ENCODE results near the gene CACNG4.
"Not testable (repeated sequence)": the region's sequence is repeated elsewhere in the genome, so short reads cannot be mapped to it uniquely, and the experiment has no call there.

The CACNG4 gene

GRCh38 chr17:66964930-66965800 lies 658 bp downstream of the CACNG4 start:
- ATAC-seq (peak; percentile 38), DNase-seq (peak; percentile 30)

DNA sequence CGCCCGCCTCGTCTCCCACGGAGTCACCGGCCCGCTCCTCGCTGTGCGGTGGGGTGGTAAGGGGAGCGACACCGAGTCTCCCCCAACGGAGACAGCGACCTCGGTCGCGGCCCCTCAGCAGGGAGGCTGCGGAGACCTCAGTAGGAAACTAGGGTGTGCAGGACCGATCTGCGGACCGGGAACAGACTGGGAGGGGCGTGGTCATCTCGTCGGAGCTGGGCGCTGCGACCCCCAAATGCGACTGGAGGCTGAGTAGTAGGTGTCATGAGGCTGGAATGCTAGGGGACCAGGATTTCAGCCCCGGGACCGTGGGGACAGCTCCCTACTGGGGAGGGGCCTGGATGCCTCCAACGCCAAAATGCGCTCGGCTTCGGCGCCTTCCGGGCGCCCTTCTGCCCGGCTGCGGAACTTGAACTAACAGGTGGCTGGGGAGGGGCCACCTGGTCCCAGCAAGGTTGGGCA lies 1.3 kb downstream of the CACNG4 start:
- DNase-seq (peak; percentile 10), ATAC-seq (no peak)

DNA sequence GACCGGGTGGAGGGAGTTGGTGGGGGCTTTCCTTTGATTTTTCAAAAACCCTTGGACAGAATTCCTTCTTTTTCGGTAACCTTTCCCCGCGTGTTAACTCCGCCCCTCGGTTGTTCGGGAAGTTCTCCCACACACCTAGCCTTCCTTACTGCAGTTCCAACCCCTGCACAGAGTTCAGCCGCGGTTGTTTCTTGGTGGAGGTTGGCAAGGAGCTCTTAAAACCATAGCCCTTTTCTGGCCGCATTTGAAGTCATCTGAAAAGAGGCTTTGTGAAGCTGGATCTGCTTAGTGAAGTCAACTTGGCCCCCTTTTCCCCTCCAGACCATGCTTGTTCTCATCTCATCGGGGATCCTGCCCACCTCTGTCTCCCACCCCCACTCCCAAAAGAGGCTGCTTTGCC lies 1.8 kb downstream of the CACNG4 start:
- DNase-seq (no peak), ATAC-seq (no peak)

DNA sequence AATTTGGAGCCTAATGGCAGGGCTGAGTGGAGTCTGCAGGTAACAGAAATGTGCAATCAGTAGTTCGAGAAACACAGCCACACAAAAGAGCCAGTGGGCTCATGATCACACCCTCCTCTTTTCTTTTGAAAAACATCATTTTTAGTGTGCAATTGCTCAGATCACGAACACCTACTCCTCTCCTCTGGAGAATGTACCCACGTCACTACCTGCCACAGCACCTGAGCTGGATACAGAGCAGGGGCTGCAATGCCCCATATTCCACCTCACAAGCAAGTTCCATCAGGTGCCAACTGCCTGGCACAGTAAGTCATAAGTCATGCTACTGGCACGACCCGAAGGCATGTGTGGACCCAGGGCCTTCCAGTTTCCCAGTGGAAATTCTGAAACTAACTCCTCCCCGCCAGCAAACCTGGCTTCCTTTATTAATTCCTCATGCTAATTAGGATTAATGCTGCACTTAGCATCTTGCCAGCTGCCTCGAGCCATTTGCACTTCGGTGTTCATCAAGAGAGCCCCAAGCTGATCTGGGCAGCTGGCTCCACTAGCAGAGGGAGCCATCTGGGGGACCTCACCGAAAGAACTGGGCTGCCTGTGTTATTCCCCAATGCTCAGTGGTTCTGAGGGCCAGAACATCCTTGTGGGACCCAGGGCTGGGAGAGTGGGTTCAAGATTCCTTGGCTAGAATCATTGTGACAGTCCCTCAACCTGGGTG lies 2.4 kb downstream of the CACNG4 start:
- ATAC-seq, result no peak
- no peak for DNase-seq

DNA sequence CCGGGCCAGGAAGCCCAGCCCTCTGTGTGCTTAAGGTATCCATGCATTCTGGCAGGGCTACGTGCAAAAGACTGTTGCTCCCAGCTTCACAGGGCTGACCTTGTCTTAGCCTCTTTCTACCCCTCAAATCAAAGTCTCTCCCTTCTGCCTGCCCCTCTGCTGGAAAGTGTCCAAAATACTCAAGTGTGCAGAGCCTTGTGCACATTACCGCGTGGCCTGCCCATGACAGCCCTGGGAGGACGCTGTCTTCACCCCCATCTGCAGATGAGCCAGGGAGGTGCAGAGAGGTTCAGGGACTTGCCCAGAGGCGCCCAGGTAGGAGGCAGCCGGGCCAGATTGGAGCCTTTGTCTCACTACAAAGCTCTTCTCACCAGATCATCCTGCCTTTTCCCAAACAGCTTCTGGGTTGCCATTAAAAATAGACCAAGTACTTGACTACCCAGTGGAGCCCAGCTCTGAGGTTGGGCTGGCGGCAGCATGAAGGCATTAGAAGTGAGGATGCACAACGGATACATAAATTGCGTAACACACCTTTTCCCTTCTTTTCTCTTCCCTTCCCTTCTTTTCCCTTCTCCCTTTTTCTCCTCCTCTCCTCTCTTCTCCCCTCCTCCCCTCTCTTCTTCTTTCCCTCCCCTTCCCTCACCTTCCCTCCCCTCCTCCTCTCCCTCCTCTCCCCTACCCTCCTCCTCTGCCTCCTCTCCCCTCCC lies 3.5 kb downstream of the CACNG4 start:
- ATAC-seq, result no peak
- no peak for DNase-seq

DNA sequence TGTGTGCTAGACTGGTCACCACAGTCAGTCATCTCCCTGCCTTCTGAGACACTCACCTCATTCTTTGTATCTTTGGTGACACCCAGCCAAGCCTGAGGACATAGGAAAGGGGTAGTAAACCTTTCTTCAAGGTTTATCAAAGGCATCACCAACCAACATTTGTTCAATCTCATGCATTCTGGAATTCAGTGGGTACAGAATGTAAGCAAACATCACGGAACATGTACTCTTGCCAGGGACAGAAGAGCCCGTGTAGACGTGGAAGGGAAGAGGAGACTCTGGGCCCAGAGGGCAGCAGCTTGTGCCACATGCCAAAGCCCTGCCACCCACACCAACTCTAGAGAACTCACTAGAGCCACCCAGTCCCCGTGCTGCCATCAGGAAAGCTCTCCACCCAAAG lies 4.4 kb downstream of the CACNG4 start:
- DNase-seq (no peak), ATAC-seq (no peak)

DNA sequence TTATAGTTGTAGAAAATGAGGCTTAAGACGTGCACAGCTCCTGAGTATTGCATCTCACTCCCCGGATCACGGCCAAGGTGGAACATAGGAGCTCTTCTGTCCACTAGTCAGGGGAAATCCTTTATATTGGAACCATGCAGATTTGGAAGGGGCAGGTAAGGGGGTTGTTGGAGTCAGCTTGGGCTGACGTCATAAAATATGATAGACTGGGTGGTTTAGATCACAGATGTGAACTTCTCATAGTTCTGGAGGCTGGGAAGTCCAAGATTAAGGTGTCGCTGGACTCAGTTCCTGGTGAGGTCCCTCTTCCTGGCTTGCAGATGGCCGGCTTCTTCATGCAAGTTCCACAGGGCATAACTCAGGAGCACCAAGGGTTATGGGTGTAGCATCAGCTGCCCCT lies 5.6 kb downstream of the CACNG4 start:
- ATAC-seq (no peak), DNase-seq (no peak)

GRCh38 chr17:66970797-66971196 lies 6.3 kb downstream of the CACNG4 start:
- DNase-seq, result no peak
- ATAC-seq, result no peak

DNA sequence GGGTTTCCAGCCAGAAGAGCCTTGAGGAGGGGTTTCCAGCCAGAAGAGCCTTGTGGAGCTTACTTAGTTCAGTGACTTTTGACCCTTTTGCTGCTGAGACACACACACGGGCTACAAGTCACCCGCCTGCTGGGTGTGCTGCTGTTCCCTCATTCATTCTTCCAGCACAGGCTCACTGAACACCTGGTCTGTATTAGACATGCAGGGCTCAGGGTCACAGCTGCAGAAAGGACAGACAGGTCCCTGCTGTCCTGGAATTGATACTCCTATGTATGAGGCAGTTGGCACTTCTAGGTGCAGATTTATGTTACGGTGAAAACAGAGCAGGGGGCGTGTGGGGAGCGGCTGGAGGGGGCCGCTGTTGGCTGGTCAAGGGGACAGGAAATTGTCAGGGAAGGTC lies 6.8 kb downstream of the CACNG4 start:
- no peak for ATAC-seq
- no peak for DNase-seq

DNA sequence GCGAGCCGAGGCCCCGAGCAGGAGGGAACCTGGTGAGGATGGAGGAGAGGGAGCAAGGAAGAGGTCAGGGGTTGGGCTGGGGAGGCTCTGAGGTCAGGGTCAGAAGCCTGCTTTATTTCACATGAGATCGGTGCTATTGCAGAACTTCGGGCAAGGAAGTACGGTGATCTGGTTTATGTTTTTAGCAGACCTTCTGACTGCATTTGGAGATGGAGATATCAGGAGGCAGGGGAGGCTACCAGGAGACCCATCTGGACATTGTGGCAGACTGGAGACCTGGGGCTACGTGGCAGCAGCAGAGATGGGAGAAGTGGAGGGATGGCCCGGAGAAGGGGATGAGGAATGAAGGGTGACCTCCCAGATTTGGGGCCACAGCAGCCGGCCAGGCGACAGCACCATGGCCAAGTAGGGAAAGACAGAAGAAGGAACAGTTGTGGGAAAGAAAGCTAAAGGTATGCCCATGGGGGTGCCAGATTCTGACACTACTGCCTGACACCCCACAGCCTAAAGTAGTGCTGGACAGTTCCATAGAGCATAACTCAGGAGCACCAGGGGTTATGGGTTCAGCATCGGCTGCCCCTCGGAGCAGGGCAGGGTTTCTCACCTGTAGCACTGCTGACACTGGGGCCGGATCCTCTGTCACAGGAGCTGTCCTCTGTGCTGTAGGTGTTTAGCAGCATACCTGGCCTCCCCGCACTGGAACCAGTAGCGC lies 7.4 kb downstream of the CACNG4 start:
- ATAC-seq (no peak), DNase-seq (no peak)

GRCh38 chr17:66972442-66972830 lies 7.9 kb downstream of the CACNG4 start:
- ATAC-seq, DNase-seq: not testable (repeated sequence)

DNA sequence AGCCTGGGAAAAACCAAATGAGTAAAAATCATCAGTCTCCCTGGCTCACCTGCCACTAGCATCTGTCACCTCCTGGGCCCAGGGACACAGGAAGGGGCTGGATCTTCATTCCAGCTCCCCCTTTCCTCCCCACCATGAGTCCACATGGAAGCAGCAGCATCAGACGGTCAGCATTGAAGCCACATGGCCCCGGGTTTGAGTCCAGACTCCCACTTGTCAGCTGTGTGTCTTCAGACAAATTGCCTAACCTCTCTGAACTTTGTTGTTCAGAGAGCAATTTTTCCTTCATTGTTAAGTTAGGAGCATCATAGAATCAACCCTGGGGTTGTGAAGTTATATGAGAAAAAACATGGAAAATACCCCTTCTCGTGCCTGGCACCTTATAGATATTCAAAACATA lies 10.7 kb downstream of the CACNG4 start:
- no peak for ATAC-seq
- no peak for DNase-seq

- DNase-seq (peak; percentile 8), ATAC-seq (no peak)
These were observed 11.3 kb downstream of the CACNG4 start for GRCh38 chr17:66975614-66976378.

DNA sequence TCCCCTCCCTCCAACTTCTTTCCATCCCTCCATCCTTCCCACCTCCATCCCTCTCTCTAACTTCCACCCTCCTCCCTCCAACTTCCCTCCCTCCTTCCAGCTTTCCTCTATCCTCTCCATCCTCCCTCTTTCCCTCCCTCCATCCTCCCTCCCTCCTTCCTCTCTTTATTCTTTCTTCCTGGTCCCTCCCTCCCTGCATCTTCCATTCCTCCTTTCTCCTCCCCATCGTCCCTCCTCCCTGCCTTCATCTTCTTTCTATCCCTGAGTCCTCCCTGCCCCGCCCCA lies 11.8 kb downstream of the CACNG4 start:
- DNase-seq, result no peak

GRCh38 chr17:66976781-66977201 lies 12.3 kb downstream of the CACNG4 start:
- DNase-seq (no peak), ATAC-seq (no peak)

More for the DNA sequence above, 11.8 kb downstream of the CACNG4 start:
- no peak for ATAC-seq

- no peak for ATAC-seq
- DNase-seq, result no peak
These were observed 14.1 kb downstream of the CACNG4 start for GRCh38 chr17:66978514-66979061.

DNA sequence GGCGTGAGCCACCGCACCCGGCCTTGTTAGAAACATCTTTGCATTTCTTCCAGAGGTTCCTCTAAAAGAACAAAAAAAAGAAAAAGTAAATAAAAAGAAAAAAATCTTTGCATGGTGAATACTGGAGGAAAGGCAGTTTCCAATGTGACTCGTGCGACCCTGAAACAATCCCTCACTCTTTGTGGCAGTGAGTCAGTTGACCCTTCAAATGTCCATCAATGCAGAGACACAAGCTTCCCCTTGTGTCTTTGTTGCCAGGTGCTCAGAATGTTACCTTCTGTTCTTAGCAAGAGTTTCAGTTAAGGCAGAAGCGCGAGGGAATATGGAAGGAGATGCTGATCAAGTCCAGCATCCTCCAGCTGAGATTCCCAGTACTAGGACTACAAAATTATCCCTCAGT lies 16.4 kb downstream of the CACNG4 start:
- DNase-seq (no peak), ATAC-seq (no peak)

DNA sequence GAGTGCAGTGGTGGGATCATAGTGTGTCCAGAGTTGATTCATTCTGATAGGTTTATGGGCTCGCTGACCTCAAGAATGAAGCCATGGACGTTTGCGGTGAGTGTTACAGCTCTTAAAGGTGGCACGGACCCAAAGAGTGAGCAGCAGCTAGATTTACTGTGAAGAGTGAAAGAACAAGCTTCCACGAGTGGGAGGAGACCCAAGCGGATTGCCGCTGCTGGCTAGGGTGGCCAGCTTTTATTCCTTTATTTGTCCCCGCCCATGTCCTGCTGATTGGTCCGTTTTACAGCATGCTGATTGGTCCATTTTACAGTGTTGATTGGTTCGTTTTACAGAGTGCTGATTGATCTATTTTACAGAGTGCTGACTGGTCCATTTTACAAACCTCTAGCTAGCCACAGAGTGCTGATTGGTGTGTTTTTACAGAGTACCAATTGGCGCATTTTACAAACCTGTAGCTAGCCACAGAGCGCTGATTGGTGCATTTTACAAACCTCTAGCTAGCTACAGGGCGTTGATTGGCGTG lies 17.5 kb downstream of the CACNG4 start:
- ATAC-seq, result no peak
- no peak for DNase-seq

GRCh38 chr17:66983414-66984021 lies 19.0 kb downstream of the CACNG4 start:
- ATAC-seq (no peak), DNase-seq (no peak)

- DNase-seq, result no peak
- no peak for ATAC-seq
These were observed 20.2 kb downstream of the CACNG4 start for GRCh38 chr17:66984730-66985129.
